ENCODE results near the gene CMIP. TPM values are rescaled to one million over a fixed set of nuclear protein-coding genes. Genes with fewer than 3 reads are reported as not detected.

The CMIP gene
- polyA plus RNA-seq, 1 of the 3 experiments (the other 2 are of a cell fraction) = 5.4 TPM

DNA sequence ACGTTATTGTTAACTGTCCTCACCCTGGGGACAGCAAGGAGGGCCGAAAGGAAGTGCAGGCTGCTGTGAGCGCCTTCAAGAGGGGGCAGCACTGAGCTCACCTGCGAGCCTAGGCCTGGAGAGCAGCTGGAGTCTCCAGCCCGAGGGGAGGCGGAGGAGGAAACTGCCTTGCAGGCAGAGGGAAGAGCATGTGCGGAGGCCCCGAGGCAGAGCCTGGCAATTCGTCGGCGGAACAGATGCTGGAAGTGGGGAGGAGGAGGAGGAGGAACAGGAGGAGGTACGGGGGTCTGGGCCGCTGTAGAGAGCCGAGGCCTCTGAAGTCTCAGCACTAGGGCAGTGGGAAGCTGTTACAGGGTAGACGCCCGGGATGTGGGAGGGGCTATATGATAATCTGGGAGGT, 284.8 kb downstream of the CMIP start:
- Histone ChIP-seq H3K4me2 (no peak overlapping the region), H3K9me2 (no peaks in the 10 kb centered on the region), H4K20me1 (ENCODE audit: insufficient read depth) (no peaks in the 10 kb centered on the region), H3K9me3 (no peaks in the 10 kb centered on the region), H3K9ac (no peak overlapping the region), H3F3A (replicated peaks; ENCODE audit: insufficient read depth) (no peaks in the 10 kb centered on the region), H3K4me3 (ENCODE audit: low read depth in 2 of 2, low read length in 1 of 2) (no peak overlapping the region), H2AFZ (ENCODE audit: low read depth) (no peak overlapping the region), H3K4me1 (ENCODE audit: control insufficient read depth in 1 of 2, insufficient read depth in 2 of 2, low read depth in 1 of 2, low read length in 1 of 2) (peaks cover 0 to 10% of the 10 kb centered on the region in 2 experiments; a peak in 2 of 4 replicates), H3K27me3 (ENCODE audit: insufficient read depth) (no peaks in the 10 kb centered on the region; the same call in 1 of the 2 replicates), H3K27ac (ENCODE audit: low read depth in 2 of 2, low read length in 1 of 2) (no peak overlapping the region), H3K36me3 (replicated peaks in 1 of 2; ENCODE audit: control insufficient read depth in 1 of 2, insufficient read depth in 2 of 2, low read length in 1 of 2) (no peaks in the 10 kb centered on the region), H3K79me2 (ENCODE audit: insufficient read depth) (no peaks in the 10 kb centered on the region)
- ChIA-PET CTCF (interaction anchor here (0.5 to 3.4 kb wide), 34 partner anchors 10 to 732 kb away, joined by 3 to 14 read pairs (median 4); no protein-coding TSS in a partner anchor), POLR2A (no interaction called here)
- 94% methylated on average over 16 of the region's 16 CpGs for WGBS (ENCODE audit: low lambda C conversion rate)
- no peak for DNase-seq
- TF ChIP-seq NRF1 (IDR thresholded peaks at IDR 0.05; ENCODE audit: low read depth, low read length) (no peak), NFIC (IDR thresholded peaks at IDR 0.05; ENCODE audit: borderline replicate concordance) (no peak), TCF12 (IDR thresholded peaks at IDR 0.05) (no peak), SMC3 (IDR thresholded peaks at IDR 0.05; ENCODE audit: low read depth, low read length) (no peak), RFX5 (IDR thresholded peaks at IDR 0.05; ENCODE audit: low read length) (no peak), RCOR1 (IDR thresholded peaks at IDR 0.05; ENCODE audit: low read length) (no peak), RAD21 (IDR thresholded peaks at IDR 0.05; ENCODE audit: low read length) (no peak)
- TF ChIP-seq, protein P1, sequence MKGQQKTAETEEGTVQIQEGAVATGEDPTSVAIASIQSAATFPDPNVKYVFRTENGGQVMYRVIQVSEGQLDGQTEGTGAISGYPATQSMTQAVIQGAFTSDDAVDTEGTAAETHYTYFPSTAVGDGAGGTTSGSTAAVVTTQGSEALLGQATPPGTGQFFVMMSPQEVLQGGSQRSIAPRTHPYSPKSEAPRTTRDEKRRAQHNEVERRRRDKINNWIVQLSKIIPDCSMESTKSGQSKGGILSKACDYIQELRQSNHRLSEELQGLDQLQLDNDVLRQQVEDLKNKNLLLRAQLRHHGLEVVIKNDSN (IDR thresholded peaks at IDR 0.05; ENCODE audit: borderline replicate concordance, low read depth) = no peak
- TF ChIP-seq, protein P2, sequence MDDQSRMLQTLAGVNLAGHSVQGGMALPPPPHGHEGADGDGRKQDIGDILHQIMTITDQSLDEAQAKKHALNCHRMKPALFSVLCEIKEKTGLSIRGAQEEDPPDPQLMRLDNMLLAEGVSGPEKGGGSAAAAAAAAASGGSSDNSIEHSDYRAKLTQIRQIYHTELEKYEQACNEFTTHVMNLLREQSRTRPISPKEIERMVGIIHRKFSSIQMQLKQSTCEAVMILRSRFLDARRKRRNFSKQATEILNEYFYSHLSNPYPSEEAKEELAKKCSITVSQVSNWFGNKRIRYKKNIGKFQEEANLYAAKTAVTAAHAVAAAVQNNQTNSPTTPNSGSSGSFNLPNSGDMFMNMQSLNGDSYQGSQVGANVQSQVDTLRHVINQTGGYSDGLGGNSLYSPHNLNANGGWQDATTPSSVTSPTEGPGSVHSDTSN (IDR thresholded peaks at IDR 0.05) = no peak

DNA sequence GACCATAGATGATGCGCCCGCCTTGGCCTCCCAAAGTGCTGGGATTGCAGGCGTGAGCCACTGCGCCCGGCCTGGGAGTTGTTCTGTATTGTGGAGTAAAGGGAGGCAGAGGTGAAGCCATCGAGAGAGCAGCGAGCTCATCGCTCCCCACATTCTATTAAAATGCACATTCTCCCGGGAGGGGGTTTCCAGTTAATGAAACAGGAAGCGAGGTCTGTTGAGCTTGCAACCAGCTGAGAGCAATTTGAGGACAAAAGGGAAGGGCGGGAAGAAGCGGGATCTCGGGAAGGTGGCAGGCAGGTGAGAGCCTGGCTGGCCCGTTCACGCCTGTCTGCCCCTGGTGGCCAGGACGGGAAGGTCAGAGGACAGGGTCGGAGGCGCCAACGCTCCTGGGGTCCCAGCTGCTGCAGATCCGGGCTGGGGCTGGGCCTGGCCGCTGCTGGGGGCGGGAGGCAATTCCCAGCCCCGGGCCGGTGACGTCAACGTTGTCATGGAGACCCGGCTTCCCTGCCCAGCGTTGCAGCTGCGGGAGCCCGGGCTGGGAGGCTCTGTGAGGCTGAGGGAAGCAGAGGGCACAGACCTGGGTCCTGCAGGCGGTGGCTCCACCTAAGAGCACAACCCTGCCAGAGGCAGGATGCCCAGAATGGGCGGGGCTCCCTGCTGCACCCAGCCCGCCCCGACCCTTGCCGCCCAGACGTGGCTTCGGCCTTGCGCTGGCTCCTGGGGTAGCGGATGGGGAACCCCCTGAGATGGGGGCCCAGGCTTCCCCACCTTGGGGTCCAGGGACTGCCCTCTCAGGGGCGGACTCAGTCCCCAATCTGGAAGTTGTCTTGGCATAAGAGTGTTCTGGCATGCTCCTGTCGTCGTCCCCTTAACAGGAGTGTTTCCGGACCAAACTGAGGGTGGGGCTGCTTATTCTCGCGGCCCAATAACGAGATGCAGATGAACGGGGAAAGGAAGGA, 285.8 kb downstream of the CMIP start:
- H2AFZ ChIP-seq (ENCODE audit: low read depth) = peak overlapping the region; percentile 73; the same call in 1 of the 2 replicates
- H3K27me3 ChIP-seq (ENCODE audit: insufficient read depth) = no peaks in the 10 kb centered on the region; the same call in 1 of the 2 replicates
- TF ChIP-seq MXI1 (IDR thresholded peaks at IDR 0.05; ENCODE audit: low read depth, low read length) (peak; percentile 43; the same call in 1 of the 2 replicates), RXRA (IDR thresholded peaks at IDR 0.05; ENCODE audit: borderline replicate concordance, low read depth) (no peak), CHD2 (IDR thresholded peaks at IDR 0.05; ENCODE audit: low read length, partially characterized antibody) (peak; percentile 46), RAD21 (IDR thresholded peaks at IDR 0.05; ENCODE audit: low read length) (no peak; the same call in 1 of the 2 replicates), RFX5 (IDR thresholded peaks at IDR 0.05; ENCODE audit: low read length) (peak; percentile 84), NRF1 (IDR thresholded peaks at IDR 0.05; ENCODE audit: low read depth, low read length) (no peak), TCF12 (IDR thresholded peaks at IDR 0.05) (no peak)
- TF ChIP-seq, protein P3, sequence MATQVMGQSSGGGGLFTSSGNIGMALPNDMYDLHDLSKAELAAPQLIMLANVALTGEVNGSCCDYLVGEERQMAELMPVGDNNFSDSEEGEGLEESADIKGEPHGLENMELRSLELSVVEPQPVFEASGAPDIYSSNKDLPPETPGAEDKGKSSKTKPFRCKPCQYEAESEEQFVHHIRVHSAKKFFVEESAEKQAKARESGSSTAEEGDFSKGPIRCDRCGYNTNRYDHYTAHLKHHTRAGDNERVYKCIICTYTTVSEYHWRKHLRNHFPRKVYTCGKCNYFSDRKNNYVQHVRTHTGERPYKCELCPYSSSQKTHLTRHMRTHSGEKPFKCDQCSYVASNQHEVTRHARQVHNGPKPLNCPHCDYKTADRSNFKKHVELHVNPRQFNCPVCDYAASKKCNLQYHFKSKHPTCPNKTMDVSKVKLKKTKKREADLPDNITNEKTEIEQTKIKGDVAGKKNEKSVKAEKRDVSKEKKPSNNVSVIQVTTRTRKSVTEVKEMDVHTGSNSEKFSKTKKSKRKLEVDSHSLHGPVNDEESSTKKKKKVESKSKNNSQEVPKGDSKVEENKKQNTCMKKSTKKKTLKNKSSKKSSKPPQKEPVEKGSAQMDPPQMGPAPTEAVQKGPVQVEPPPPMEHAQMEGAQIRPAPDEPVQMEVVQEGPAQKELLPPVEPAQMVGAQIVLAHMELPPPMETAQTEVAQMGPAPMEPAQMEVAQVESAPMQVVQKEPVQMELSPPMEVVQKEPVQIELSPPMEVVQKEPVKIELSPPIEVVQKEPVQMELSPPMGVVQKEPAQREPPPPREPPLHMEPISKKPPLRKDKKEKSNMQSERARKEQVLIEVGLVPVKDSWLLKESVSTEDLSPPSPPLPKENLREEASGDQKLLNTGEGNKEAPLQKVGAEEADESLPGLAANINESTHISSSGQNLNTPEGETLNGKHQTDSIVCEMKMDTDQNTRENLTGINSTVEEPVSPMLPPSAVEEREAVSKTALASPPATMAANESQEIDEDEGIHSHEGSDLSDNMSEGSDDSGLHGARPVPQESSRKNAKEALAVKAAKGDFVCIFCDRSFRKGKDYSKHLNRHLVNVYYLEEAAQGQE (IDR thresholded peaks at IDR 0.05; ENCODE audit: low read depth, low read length) = no peak
- TF ChIP-seq, protein P4, sequence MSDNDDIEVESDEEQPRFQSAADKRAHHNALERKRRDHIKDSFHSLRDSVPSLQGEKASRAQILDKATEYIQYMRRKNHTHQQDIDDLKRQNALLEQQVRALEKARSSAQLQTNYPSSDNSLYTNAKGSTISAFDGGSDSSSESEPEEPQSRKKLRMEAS (IDR thresholded peaks at IDR 0.05; ENCODE audit: low read depth) = no peak
- TF ChIP-seq, protein P5, sequence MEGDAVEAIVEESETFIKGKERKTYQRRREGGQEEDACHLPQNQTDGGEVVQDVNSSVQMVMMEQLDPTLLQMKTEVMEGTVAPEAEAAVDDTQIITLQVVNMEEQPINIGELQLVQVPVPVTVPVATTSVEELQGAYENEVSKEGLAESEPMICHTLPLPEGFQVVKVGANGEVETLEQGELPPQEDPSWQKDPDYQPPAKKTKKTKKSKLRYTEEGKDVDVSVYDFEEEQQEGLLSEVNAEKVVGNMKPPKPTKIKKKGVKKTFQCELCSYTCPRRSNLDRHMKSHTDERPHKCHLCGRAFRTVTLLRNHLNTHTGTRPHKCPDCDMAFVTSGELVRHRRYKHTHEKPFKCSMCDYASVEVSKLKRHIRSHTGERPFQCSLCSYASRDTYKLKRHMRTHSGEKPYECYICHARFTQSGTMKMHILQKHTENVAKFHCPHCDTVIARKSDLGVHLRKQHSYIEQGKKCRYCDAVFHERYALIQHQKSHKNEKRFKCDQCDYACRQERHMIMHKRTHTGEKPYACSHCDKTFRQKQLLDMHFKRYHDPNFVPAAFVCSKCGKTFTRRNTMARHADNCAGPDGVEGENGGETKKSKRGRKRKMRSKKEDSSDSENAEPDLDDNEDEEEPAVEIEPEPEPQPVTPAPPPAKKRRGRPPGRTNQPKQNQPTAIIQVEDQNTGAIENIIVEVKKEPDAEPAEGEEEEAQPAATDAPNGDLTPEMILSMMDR (IDR thresholded peaks at IDR 0.05) = peak; percentile 58
- TF ChIP-seq, protein P1 (IDR thresholded peaks at IDR 0.05; ENCODE audit: borderline replicate concordance, low read depth) = no peak
- no peaks in the 10 kb centered on the region for H3K9me2 ChIP-seq
- H3K79me2 ChIP-seq (ENCODE audit: insufficient read depth) = no peaks in the 10 kb centered on the region
- POLR2A ChIA-PET = no interaction called here
- no peaks in the 10 kb centered on the region for H3F3A ChIP-seq (replicated peaks; ENCODE audit: insufficient read depth)
- DNase-seq = peak; percentile 97
- H3K4me2 ChIP-seq = peak overlapping the region; percentile 59
- no peaks in the 10 kb centered on the region for H4K20me1 ChIP-seq (ENCODE audit: insufficient read depth)
- peaks cover 0 to 10% of the 10 kb centered on the region in 2 experiments; a peak in 2 of 4 replicates for H3K4me1 ChIP-seq (ENCODE audit: control insufficient read depth in 1 of 2, insufficient read depth in 2 of 2, low read depth in 1 of 2, low read length in 1 of 2)
- CTCF ChIA-PET = interaction anchor here (0.5 to 3.4 kb wide), 44 partner anchors 9 to 1235 kb away, joined by 3 to 14 read pairs (median 3); partner anchors contain the start of gene ATMIN
- 36% methylated on average over 40 of the region's 47 CpGs for WGBS (ENCODE audit: low lambda C conversion rate)
- peak overlapping the region in 1 of 2 experiments; percentile 20; a peak in 1 of 4 replicates for H3K27ac ChIP-seq (ENCODE audit: low read depth in 2 of 2, low read length in 1 of 2)
- no peaks in the 10 kb centered on the region for H3K9me3 ChIP-seq
- H3K9ac ChIP-seq = 0 out of 2 replicates have a peak overlapping the region, but pooled peaks have one; percentile 0
- no peaks in the 10 kb centered on the region for H3K36me3 ChIP-seq (replicated peaks in 1 of 2; ENCODE audit: control insufficient read depth in 1 of 2, insufficient read depth in 2 of 2, low read length in 1 of 2)
- peak overlapping the region; percentile 30 to 43 for H3K4me3 ChIP-seq (ENCODE audit: low read depth in 2 of 2, low read length in 1 of 2)

Data from SK-N-SH (cell line).